NCI-H345 (cell line): ENCODE results near the gene ITIH4.
"Not testable (repeated sequence)": the region's sequence is repeated elsewhere in the genome, so short reads cannot be mapped to it uniquely, and the experiment has no call there.

ENCODE experiments used
- DNase-seq: peaks from one replicate; lab custom pipeline; 2025; lab: John Stamatoyannopoulos, UW

The ITIH4 gene

GRCh38 chr3:52783211-52783555 lies 47.3 kb downstream of the ITIH4 start:
- DNase-seq: no peak

- DNase-seq: no peak
Measured at GRCh38 chr3:52782412-52783210, 47.9 kb downstream of the ITIH4 start.

DNA sequence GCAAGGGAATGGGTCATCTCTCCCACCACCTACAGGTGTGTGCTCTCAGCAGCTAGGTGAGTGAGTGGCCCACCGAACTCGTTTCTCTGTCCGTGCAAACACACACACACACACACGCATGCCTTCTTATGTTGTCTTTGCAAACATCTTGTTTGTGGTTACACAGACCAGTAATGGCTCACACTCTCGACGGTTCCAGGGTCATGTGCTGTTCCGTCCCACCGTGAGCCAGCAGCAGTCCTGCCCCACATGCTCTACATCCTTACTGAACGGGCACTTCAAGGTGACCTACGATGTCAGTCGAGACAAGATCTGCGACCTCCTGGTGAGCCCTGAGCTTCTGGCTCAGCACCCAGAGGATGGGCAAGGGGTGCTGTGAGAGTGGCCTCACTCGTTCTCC lies 48.7 kb downstream of the ITIH4 start:
- DNase-seq: no peak

DNA sequence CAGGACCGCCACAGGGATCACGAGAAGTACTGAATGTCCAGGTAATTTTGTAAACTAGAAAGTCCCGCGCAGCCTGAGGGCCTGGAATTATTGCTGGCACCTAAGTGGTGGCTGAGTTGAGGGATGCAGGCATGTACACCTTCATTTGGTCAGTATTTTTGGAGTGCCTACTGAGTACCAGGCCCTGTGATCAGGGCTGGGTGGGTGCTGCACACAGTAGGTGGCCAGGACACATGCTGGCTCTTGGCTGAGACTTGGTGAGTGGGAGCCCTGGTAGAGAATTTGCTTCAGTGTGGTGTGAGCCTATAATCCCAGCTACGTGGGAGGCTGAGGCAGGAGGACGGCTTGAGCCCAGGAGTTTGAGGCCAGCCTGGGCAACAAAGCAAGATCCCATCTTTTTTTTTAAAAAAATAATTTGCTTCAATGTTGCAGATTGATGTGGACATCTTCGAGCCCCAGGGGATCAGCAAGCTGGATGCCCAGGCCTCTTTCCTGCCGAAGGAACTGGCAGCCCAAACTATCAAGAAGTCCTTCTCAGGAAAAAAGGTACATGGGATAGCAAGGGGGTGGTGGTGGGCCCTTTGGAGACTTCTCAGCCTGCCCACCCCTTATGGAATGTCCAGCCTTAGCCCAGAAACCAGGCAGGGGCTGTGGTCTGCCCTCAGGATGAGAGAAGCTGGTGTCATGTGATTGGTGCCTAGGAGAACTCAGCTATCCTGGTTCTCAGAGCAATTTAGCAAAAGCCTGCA lies 50.5 kb downstream of the ITIH4 start:
- no peak for DNase-seq

DNA sequence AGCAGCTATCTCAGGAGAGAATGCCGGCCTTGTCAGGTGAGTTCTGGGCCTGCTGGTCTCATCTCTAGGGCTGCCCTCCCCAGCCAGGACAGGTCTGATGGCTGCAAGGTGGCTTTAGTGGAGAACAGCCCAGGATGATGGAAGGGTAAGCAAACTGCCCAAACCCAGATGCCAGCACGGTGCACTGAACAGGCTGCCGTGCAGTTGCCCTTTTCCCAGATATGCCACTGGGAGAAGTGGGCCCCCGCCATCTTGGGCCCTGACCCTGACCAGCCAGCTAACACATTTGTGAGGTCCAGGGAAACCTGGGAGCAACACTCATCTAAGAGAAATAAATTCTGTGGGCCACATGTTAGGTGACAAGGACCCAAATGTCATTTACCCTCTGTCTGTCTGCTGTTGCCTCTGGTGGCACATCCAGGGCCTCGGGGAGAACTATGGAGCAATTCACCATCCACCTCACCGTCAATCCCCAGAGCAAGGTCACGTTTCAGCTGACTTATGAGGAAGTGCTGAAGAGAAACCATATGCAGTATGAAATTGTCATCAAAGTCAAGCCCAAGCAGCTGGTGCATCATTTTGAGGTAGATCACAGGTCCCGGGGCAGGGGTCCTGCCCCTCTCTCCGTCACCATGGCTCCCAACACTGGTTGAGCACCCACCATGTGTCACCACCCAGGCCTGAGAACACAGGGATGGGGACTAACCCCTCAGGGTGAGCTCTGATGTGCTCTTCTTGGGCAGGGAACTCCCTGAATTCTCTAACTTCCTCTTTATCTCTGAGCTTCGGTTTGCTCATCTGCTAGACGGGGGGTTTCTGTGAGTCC lies 51.2 kb downstream of the ITIH4 start:
- no peak for DNase-seq

DNA sequence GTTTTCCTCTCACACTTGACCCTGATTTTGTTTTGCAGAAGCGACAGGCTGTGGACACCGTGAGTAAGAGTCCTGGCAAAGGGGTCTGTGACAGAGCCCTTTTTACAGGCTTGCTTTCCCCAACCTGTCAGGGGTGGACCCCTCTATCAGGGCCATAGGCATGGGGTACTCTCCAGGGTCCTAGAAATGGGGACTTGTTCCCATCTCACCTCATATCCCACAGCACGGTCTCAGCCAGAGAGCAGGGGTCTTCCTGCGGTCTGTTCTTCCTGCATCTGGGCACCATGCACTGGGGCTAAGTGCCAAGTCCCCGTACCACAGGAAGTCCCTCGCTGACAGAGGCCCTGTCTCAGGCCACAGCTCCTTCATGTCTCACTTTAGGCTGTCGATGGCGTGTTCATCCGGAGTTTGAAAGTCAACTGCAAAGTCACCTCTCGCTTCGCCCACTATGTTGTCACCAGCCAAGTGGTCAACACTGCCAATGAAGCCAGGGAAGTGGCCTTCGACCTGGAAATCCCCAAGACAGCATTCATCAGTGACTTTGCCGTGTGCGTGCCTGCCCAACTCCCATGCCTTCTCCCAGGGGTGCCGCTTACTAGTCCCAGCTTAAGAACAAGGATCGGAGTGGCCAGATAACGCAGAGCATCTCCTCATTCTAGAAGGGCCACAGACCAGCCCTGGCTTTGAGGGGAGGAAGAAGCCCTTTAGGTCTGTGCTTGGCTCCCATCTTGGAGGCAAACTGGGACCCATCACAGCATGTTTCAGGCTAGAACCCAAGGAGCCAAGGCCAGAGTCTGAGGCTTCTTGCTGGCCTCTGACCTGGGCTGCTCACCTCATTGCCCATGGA lies 52.3 kb downstream of the ITIH4 start:
- no peak for DNase-seq

DNA sequence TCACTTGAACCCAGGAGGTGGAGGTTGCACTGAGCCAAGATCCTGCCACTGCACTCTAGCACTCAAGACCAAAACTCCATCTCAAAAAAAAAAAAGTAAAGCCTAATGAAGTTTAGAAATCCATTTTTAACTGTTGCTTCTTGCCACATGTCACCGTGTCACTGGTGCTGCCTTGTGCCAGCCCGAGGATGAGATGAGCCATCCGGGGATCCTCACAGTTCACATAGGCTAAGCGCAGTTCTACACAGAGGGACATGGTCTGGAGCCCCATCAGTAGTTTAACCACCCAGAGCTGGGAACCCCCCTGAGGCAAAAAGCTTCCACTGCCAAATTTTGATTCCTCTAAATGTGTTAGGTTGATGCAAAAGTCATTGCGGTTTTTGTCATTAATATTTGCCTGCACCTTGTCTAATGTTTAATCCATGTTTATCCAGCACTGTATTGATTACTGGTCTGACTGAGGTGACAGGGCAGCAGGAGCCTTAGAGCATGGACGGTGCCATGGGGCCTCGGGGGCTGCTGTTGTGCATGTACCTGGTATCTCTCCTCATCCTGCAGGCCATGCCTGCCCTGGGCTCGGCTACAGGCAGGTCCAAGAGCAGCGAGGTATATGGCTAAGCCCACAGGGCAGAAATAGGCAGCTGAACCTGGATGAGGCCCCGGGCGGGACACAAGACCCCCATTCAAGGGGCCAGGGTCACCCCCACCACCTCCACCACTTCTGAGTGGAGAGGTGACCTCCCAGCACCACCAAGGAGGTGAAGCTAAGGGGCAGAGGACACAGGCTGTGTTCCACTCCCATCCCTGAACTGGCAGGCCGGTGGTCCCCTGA lies 53.1 kb downstream of the ITIH4 start, which contains the start of gene ITIH1:
Gene ITIH1, plus strand, starts transcription at position 473 of the 832 bp plus-strand sequence. Its CDS starts 17 bp downstream, at position 490.
- no peak for DNase-seq

- DNase-seq: not testable (repeated sequence)
Measured at GRCh38 chr3:52776486-52776885, 54.0 kb downstream of the ITIH4 start.

DNA sequence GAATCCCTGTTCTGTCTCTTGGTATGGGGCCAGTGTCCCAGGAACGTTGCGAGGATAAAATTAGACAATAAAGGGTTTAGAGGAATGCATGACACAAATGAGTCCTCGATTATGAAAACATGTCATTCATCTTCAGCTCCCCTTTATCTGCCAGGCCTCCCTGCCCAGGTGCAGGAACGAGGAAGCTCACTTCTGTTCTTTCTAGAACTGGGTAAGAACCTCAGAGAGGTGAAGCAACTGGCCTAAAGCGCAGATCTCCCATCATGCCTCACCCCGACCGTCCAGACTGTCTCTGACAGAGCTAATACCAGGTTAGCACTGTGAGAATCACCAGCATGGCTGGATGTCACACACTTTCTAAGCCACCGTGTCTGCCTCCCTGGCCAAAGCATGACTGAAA lies 54.6 kb downstream of the ITIH4 start:
- no peak for DNase-seq

- DNase-seq: peak; percentile 82
Measured at GRCh38 chr3:52774901-52775864, 55.3 kb downstream of the ITIH4 start.

GRCh38 chr3:52774066-52774713 lies 56.3 kb downstream of the ITIH4 start:
- DNase-seq: no peak

DNA sequence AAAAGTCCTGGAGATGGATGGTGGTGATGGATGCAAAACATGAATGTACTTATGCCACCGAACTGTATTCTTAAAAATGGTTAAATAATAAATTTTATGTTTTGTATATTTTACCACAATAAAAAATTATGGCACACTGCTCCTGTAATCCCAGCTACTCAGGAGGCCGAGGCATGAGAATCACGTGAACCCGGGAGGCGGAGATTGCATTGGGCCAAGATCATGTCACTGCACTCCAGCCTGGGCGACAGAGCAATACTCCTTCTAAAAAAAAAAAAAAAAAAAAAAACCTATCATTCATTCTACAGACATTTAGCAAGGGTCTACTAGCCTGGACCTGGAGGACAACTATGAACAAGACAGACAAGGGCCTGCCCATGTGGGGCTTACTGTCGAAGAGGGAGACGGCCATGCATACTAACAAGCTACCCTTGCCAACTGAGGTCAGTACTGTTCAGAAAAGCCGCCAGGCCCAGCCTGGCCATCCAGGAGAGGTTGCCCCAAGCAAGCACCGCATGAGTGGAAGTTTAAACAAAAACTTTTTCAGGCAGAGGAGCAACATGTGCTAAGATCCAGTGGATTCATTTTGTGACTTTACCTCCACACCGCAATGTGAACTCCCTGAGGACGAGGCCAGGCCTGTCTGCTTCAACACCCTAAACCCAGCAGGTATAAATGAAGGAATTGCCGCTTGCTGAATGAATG lies 57.0 kb downstream of the ITIH4 start:
- DNase-seq: no peak

GRCh38 chr3:52771702-52772101 lies 58.8 kb downstream of the ITIH4 start:
- no peak for DNase-seq

- no peak for DNase-seq
Measured at GRCh38 chr3:52771334-52771681, 59.2 kb downstream of the ITIH4 start.

DNA sequence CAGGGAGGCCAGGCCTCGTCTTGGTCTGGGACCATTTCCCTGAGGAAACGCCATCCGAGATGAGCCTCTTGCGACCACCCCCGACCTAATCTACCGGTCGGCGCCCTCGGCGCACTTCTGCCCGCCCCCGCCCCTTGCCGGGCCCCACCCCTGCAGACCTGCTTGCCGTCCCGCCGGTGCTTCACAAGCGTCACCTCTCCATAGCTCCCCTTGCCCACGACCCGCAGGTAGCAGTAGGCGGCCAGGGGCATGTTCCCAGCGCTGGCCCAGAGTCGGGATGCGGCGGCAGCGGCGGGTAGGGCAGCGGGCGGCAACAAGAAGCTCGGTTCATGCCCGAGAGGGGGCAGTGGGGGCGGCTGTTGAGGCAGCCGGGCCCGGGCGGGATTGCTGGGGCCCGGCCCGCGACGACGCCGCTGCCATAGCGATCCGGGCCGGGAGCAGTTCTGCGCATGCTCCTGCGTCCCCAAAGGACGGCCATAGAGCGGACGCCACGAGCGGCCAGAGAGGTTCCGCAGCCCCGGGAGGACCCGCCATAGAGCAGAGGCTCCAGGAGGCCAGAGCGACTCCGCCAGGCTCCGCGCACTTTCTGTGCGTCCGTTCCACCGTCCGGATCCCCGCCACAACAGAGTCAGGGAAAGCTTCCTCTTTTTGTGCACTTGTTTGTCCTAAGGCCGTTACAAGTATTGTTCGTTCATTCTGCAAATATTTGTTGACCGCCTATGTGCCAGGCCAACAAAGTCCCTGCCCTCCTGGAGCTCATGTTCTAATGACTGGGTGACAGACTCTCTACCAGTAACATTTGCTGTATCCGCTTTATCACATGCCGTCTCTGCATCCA lies 59.8 kb downstream of the ITIH4 start, which contains the start of gene NEK4:
Gene NEK4, minus strand, starts transcription at position 445 of the 838 bp plus-strand sequence. Its CDS starts 194 bp downstream, at position 251.
- DNase-seq: peak; percentile 88

DNA sequence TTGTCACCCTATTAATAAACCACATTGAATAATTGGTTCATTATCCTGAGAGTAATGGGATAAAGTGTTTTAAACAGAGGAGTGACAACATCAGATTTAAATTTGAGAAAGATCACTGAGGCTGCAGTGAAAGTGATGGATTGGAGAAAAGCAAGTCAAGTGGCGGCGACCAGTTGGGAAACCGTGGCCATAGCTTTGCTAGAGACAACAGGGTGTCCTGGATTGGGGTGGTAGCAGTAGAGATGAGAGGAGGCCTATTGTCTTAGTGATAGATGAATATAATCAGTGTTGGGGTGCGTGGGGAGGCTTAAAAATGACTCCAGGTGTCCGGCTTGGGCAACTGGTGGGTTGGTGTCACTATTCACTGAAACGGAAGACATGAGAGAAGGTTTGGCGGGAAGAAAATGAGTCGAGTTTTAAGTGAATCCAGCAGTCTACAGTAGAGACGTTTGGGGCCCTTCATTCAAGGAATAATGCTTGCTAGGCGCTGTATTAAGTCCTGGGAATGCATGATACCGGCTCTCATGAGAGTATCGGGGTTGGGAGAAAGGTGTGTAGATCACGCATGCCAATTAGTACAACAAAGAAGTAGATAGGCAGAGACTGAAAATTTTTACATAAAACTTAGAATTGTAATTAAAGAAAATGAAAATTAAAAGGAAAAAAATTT lies 60.6 kb downstream of the ITIH4 start:
- DNase-seq: peak; percentile 1

GRCh38 chr3:52763466-52763865 lies 67.0 kb downstream of the ITIH4 start:
- DNase-seq: no peak
